ENCODE measurements around the gene ITFG1. TPM values are rescaled to one million over a fixed set of nuclear protein-coding genes. Genes with fewer than 3 reads are reported as not detected.

The ITFG1 gene
- total RNA-seq, 2 donors from 2014 or later, result 47.7 to 68.6 TPM

DNA sequence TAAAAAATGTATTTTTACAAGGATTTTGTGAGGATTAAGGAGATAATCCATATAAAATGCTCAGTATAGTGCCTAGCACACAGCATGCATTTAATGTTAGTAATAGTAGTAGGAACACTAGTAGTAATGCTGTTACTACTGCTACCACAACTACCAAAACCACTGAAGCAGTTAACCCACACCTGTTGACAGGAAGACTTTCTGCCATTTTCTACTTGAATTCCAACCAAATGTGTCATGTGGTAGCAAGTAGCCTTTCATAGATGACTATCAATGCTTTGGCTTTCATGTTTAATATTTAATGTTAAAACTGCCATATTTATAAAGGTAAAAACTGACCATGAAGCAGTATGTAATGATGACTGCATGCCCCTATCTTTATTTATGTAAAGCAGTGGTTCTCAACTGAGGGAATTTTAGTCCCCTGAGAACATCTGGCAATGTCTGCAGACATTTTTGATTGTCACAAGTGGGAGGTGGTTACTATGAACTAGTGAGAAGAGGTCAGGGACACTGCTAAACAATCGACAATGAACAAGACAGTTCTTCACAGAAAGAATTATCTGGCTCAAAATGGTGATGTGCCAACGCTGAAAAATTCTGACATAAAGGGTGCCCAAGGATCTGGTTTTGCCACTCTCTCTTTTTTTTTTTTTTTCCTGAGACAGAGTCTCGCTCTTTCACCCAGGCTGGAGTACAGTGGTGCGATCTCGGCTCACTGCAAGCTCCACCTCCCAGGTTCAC is 89.4 kb downstream of the ITFG1 start:
- H3K27ac ChIP-seq, result no peak overlapping the region
- H3K4me1 ChIP-seq (ENCODE audit: control insufficient read depth in 1 of 2, low read depth in 2 of 2), result no peaks in the 10 kb centered on the region
- TF ChIP-seq, protein P1, sequence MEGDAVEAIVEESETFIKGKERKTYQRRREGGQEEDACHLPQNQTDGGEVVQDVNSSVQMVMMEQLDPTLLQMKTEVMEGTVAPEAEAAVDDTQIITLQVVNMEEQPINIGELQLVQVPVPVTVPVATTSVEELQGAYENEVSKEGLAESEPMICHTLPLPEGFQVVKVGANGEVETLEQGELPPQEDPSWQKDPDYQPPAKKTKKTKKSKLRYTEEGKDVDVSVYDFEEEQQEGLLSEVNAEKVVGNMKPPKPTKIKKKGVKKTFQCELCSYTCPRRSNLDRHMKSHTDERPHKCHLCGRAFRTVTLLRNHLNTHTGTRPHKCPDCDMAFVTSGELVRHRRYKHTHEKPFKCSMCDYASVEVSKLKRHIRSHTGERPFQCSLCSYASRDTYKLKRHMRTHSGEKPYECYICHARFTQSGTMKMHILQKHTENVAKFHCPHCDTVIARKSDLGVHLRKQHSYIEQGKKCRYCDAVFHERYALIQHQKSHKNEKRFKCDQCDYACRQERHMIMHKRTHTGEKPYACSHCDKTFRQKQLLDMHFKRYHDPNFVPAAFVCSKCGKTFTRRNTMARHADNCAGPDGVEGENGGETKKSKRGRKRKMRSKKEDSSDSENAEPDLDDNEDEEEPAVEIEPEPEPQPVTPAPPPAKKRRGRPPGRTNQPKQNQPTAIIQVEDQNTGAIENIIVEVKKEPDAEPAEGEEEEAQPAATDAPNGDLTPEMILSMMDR (IDR thresholded peaks at IDR 0.05), result no peak
- no peaks in the 10 kb centered on the region for H3K9me3 ChIP-seq
- no peaks in the 10 kb centered on the region for H3K27me3 ChIP-seq (replicated peaks; ENCODE audit: insufficient read depth)
- ATAC-seq (ENCODE audit: insufficient number of reproducible peaks, low FRiP score, low read depth) (no peak), DNase-seq (ENCODE audit: low spot score) (no peak)
- H3K36me3 ChIP-seq, result no peaks in the 10 kb centered on the region
- H3K4me3 ChIP-seq, result no peak overlapping the region

DNA sequence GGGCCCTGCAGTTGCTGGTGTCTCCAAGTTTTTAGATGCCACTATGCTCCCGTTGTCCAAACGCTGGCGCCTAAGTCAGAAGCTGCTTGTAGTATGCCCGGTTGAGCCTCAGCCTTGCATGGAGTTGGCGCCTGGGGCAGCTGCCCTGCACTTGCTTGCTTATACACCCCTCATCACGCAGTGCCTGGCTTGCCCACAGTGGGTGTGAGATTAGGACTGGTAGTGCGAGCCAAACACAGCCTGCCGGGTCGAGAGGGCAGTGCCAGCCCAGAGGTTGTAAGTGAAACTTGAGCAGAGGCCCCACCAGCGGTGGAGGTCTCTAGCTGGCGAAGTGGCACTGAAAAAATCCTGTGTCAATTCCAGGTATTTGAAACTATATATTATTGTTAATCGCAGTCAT is 90.3 kb downstream of the ITFG1 start:
- no peak overlapping the region for H3K27ac ChIP-seq
- no peaks in the 10 kb centered on the region for H3K36me3 ChIP-seq
- DNase-seq (ENCODE audit: low spot score) (no peak), ATAC-seq (ENCODE audit: insufficient number of reproducible peaks, low FRiP score, low read depth) (no peak)
- H3K4me3 ChIP-seq, result no peak overlapping the region
- H3K4me1 ChIP-seq (ENCODE audit: control insufficient read depth in 1 of 2, low read depth in 2 of 2), result no peaks in the 10 kb centered on the region
- H3K9me3 ChIP-seq, result no peaks in the 10 kb centered on the region
- TF ChIP-seq, protein P1 (IDR thresholded peaks at IDR 0.05), result no peak
- no peaks in the 10 kb centered on the region for H3K27me3 ChIP-seq (replicated peaks; ENCODE audit: insufficient read depth)

DNA sequence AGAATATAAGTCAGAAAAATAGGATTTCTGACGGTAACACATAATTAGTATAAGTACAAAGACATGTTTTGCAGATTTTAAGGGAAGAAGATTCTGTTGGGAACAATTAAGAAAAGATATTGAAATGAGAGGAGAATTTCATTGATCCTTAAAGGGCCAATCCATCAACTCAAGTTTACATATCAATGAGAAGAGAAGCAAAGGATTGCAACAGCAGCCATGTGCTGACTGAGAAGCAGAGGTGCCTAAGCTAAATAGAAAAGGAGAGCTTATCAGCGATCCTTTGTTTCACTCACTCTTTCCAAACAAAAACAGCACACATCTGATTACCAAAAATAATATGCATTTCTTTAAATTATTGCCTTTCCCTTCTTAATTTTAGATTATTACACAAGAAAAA is 94.6 kb downstream of the ITFG1 start:
- Histone ChIP-seq H3K4me3 (no peak overlapping the region), H3K9me3 (no peaks in the 10 kb centered on the region), H3K27ac (no peak overlapping the region), H3K27me3 (replicated peaks; ENCODE audit: insufficient read depth) (no peaks in the 10 kb centered on the region), H3K36me3 (no peaks in the 10 kb centered on the region), H3K4me1 (ENCODE audit: control insufficient read depth in 1 of 2, low read depth in 2 of 2) (no peaks in the 10 kb centered on the region)
- no peak for DNase-seq (ENCODE audit: low spot score)
- TF ChIP-seq, protein P1 (IDR thresholded peaks at IDR 0.05), result no peak
- no peak for ATAC-seq (ENCODE audit: insufficient number of reproducible peaks, low FRiP score, low read depth)

DNA sequence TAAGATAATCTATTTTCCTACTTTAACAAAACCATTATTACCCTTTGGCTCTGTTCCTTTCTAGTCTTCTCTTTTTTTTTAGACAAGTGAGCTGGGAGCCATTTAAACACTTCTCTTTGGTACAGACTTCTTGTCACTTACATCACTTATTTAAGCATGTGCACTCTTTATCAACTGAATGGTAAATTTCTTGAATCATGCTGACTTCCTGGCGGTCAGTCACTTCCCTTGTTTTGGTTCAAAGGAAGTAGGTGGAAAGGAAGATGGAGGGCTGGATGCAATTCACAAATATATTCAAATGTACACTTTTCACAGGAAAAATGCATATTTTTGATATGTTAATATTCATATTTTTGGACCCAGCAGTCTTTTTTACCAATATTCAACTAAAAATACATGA is 97.1 kb downstream of the ITFG1 start:
- H3K27me3 ChIP-seq (replicated peaks; ENCODE audit: insufficient read depth), result no peaks in the 10 kb centered on the region
- no peak overlapping the region for H3K4me3 ChIP-seq
- no peaks in the 10 kb centered on the region for H3K36me3 ChIP-seq
- H3K4me1 ChIP-seq (ENCODE audit: control insufficient read depth in 1 of 2, low read depth in 2 of 2), result no peaks in the 10 kb centered on the region
- DNase-seq (ENCODE audit: low spot score) (no peak), ATAC-seq (ENCODE audit: insufficient number of reproducible peaks, low FRiP score, low read depth) (no peak)
- H3K9me3 ChIP-seq, result no peaks in the 10 kb centered on the region
- no peak overlapping the region for H3K27ac ChIP-seq
- TF ChIP-seq, protein P1 (IDR thresholded peaks at IDR 0.05), result no peak

DNA sequence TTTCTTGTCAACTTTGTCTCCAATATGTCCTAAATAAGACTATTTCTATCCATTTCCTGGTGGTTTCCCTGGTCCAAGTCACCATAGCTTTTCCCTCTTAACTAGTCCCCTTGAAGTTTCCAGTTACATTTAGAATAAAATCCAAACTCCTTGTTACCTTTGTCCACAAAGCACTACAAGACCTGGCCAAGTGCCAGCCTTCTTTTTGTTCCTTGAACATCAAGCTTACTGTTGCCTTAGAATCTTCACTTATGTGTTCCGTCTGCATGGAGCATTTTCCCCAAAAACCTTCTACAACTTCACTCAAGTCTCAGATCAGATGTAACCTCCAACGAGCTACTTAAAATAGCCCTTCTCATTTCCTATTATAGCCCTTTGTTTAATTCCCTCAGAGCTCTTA is 101.4 kb downstream of the ITFG1 start:
- ATAC-seq (ENCODE audit: insufficient number of reproducible peaks, low FRiP score, low read depth) (no peak), DNase-seq (ENCODE audit: low spot score) (no peak)
- Histone ChIP-seq H3K4me1 (ENCODE audit: control insufficient read depth in 1 of 2, low read depth in 2 of 2) (no peaks in the 10 kb centered on the region), H3K4me3 (no peak overlapping the region), H3K27ac (no peak overlapping the region), H3K9me3 (no peaks in the 10 kb centered on the region), H3K27me3 (replicated peaks; ENCODE audit: insufficient read depth) (no peaks in the 10 kb centered on the region), H3K36me3 (no peaks in the 10 kb centered on the region)
- TF ChIP-seq, protein P1 (IDR thresholded peaks at IDR 0.05), result no peak
